ENCODE measurements around the gene UFC1.

Gene UFC1

GRCh38 chr1:161196111-161196510, 42.3 kb downstream of the UFC1 start:
- no peak overlapping the region for H3K9ac ChIP-seq (ENCODE audit: low read depth, low read length)

GRCh38 chr1:161196521-161197451, 43.0 kb downstream of the UFC1 start:
- Histone ChIP-seq H3K4me3 (ENCODE audit: low read length) (peak overlapping the region; percentile 51; the same call in 1 of the 2 replicates), H3K4me1 (ENCODE audit: insufficient read depth, low read length) (peaks cover 55% of the 10 kb centered on the region), H3K27ac (ENCODE audit: low read depth, low read length) (peak overlapping the region; percentile 64), H3K9me3 (ENCODE audit: insufficient read depth, low read depth, low read length) (no peaks in the 10 kb centered on the region), H3K36me3 (ENCODE audit: insufficient read depth, low read length) (peaks cover 22% of the 10 kb centered on the region; the same call in 1 of the 2 replicates), H3K9ac (ENCODE audit: low read depth, low read length) (peak overlapping the region; percentile 42), H3K27me3 (ENCODE audit: insufficient read depth, low read length) (no peaks in the 10 kb centered on the region)
- WGBS, result 78% methylated on average over 27 of the region's 27 CpGs

More at GRCh38 chr1:161196111-161196510, 42.3 kb downstream of the UFC1 start:
- no peaks in the 10 kb centered on the region for H3K9me3 ChIP-seq (ENCODE audit: insufficient read depth, low read depth, low read length)
- no peaks in the 10 kb centered on the region for H3K27me3 ChIP-seq (ENCODE audit: insufficient read depth, low read length)
- H3K4me1 ChIP-seq (ENCODE audit: insufficient read depth, low read length), result peaks cover 48% of the 10 kb centered on the region
- H3K27ac ChIP-seq (ENCODE audit: low read depth, low read length), result no peak overlapping the region
- peaks cover 28% of the 10 kb centered on the region; the same call in 1 of the 2 replicates for H3K36me3 ChIP-seq (ENCODE audit: insufficient read depth, low read length)
- WGBS, result 96% methylated on average over 7 of the region's 7 CpGs
- H3K4me3 ChIP-seq (ENCODE audit: low read length), result no peak overlapping the region

- peak overlapping the region; percentile 51 for H3K4me3 ChIP-seq (ENCODE audit: low read length)
- H3K36me3 ChIP-seq (ENCODE audit: insufficient read depth, low read length), result peaks cover 17% of the 10 kb centered on the region; the same call in 1 of the 2 replicates
- 88% methylated on average over 11 of the region's 11 CpGs for WGBS
- H3K9me3 ChIP-seq (ENCODE audit: insufficient read depth, low read depth, low read length), result no peaks in the 10 kb centered on the region
- no peak overlapping the region for H3K27ac ChIP-seq (ENCODE audit: low read depth, low read length)
- peak overlapping the region; percentile 42 for H3K9ac ChIP-seq (ENCODE audit: low read depth, low read length)
- H3K4me1 ChIP-seq (ENCODE audit: insufficient read depth, low read length), result peaks cover 56% of the 10 kb centered on the region
- no peaks in the 10 kb centered on the region for H3K27me3 ChIP-seq (ENCODE audit: insufficient read depth, low read length)
These were observed 43.9 kb downstream of the UFC1 start for GRCh38 chr1:161197560-161198193.

GRCh38 chr1:161198194-161198896, 44.6 kb downstream of the UFC1 start:
- Histone ChIP-seq H3K9ac (ENCODE audit: low read depth, low read length) (peak overlapping the region; percentile 42), H3K36me3 (ENCODE audit: insufficient read depth, low read length) (peaks cover 16% of the 10 kb centered on the region), H3K4me1 (ENCODE audit: insufficient read depth, low read length) (peaks cover 56% of the 10 kb centered on the region), H3K4me3 (ENCODE audit: low read length) (peak overlapping the region; percentile 51), H3K27ac (ENCODE audit: low read depth, low read length) (peak overlapping the region; percentile 72), H3K27me3 (ENCODE audit: insufficient read depth, low read length) (no peaks in the 10 kb centered on the region), H3K9me3 (ENCODE audit: insufficient read depth, low read depth, low read length) (no peaks in the 10 kb centered on the region)
- WGBS, result 31% methylated on average over 20 of the region's 20 CpGs

- H3K27ac ChIP-seq (ENCODE audit: low read depth, low read length), result peak within 1 kb of the TSS; percentile 95
- peaks cover 56% of the 10 kb centered on the region for H3K4me1 ChIP-seq (ENCODE audit: insufficient read depth, low read length)
These were observed 45.2 kb downstream of the UFC1 start, which contains the start of gene ADAMTS4 for GRCh38 chr1:161198897-161199431. Gene ADAMTS4, minus strand, starts transcription at chr1:161199054. Its CDS starts 427 bp downstream, at chr1:161198627.

GRCh38 chr1:161199506-161200139, 45.8 kb downstream of the UFC1 start:
- Histone ChIP-seq H3K27me3 (ENCODE audit: insufficient read depth, low read length) (no peaks in the 10 kb centered on the region), H3K4me1 (ENCODE audit: insufficient read depth, low read length) (peaks cover 56% of the 10 kb centered on the region), H3K9me3 (ENCODE audit: insufficient read depth, low read depth, low read length) (no peaks in the 10 kb centered on the region), H3K36me3 (ENCODE audit: insufficient read depth, low read length) (peaks cover 24% of the 10 kb centered on the region), H3K4me3 (ENCODE audit: low read length) (peak overlapping the region; percentile 51), H3K9ac (ENCODE audit: low read depth, low read length) (peak overlapping the region; percentile 14; the same call in 1 of the 2 replicates), H3K27ac (ENCODE audit: low read depth, low read length) (peak overlapping the region; percentile 95; the same call in 1 of the 2 replicates)
- 63% methylated on average over 5 of the region's 5 CpGs for WGBS

More at GRCh38 chr1:161198897-161199431, 45.2 kb downstream of the UFC1 start, which contains the start of gene ADAMTS4:
- H3K36me3 ChIP-seq (ENCODE audit: insufficient read depth, low read length), result peaks cover 20% of the 10 kb centered on the region
- H3K9me3 ChIP-seq (ENCODE audit: insufficient read depth, low read depth, low read length), result no peaks in the 10 kb centered on the region
- peak within 1 kb of the TSS; percentile 42 for H3K9ac ChIP-seq (ENCODE audit: low read depth, low read length)
- H3K4me3 ChIP-seq (ENCODE audit: low read length), result peak within 1 kb of the TSS; percentile 51
- 51% methylated on average over 11 of the region's 11 CpGs for WGBS
- no peaks in the 10 kb centered on the region for H3K27me3 ChIP-seq (ENCODE audit: insufficient read depth, low read length)

DNA sequence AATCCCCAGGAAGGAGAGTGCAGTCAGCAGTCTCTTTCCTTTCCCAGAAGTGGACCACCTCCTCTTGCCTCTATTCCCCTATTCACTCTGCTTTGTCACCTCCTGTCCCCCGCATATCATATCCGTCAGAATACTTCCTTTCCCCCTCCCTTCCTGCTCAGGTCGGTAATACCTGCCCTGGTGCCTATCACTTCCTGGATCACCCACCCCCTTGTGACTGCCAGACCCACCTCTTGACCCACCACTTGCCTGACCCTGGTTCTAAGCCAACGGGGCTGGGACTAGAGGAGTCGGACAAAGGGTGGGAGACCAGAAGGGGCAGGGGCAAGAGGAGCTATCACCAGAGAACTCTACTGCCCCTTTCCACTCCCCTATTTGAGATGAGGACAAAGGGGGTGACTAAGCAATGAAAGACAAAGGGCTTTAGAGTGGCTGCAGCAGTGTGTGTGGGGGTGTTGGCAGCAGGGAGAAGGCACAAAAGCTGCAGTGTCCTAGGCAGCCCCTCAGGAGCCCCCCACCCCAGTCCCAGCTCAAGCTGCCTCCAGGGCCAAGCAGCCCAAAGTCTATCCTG, 46.7 kb downstream of the UFC1 start:
- Histone ChIP-seq H3K9me3 (ENCODE audit: insufficient read depth, low read depth, low read length) (no peaks in the 10 kb centered on the region), H3K27me3 (ENCODE audit: insufficient read depth, low read length) (no peaks in the 10 kb centered on the region), H3K27ac (ENCODE audit: low read depth, low read length) (peak overlapping the region; percentile 95), H3K9ac (ENCODE audit: low read depth, low read length) (peak overlapping the region; percentile 75), H3K4me1 (ENCODE audit: insufficient read depth, low read length) (peaks cover 56% of the 10 kb centered on the region), H3K4me3 (ENCODE audit: low read length) (no peak overlapping the region), H3K36me3 (ENCODE audit: insufficient read depth, low read length) (peaks cover 20% of the 10 kb centered on the region)
- WGBS, result 54% methylated on average over 3 of the region's 5 CpGs

DNA sequence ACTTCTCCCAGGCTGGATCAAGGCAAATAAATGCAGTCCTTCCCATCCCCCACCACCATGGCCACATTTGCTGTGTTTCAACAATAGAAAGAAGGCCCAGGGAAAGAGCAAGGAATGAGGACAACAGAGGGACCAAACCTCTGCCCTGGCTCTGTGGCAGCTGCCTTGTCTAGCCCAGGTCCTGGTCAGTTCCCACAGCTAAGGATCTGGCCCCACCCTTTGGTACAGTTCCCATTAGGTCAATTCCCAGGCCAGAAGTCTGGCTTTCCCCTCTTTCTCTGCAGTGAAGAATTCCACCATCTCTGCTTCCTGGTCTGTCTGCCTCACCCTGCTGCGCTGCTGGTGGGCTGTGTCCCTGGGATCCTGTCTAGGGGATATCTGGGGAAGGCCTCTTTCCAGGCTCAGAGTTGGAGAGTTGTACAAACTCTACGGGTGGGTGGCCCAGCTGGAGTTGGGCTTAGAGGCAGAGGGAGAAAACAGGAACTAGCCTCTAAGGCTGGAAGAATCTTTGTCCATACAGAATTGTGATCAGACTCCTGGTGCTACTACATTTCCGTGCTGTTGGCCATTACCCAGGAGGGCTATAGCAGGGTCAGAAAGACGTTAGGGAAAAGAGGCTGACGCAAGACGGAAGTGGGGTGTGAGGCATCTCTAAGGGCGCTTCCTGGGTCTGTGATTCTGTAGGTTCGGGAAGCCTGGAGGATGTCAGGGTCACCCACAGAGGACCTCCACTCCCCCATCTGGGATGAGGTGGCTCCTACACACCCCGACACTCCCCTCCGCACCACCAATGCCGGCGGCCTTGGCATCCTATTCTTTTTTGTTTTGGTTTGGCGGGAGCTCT, 47.4 kb downstream of the UFC1 start:
- peak overlapping the region; percentile 95 for H3K27ac ChIP-seq (ENCODE audit: low read depth, low read length)
- H3K9me3 ChIP-seq (ENCODE audit: insufficient read depth, low read depth, low read length), result no peaks in the 10 kb centered on the region
- peak overlapping the region; percentile 75 for H3K9ac ChIP-seq (ENCODE audit: low read depth, low read length)
- peak overlapping the region; percentile 86 for H3K4me3 ChIP-seq (ENCODE audit: low read length)
- WGBS, result 82% methylated on average over 13 of the region's 13 CpGs
- no peaks in the 10 kb centered on the region for H3K27me3 ChIP-seq (ENCODE audit: insufficient read depth, low read length)
- peaks cover 25% of the 10 kb centered on the region for H3K36me3 ChIP-seq (ENCODE audit: insufficient read depth, low read length)
- peaks cover 56% of the 10 kb centered on the region for H3K4me1 ChIP-seq (ENCODE audit: insufficient read depth, low read length)

DNA sequence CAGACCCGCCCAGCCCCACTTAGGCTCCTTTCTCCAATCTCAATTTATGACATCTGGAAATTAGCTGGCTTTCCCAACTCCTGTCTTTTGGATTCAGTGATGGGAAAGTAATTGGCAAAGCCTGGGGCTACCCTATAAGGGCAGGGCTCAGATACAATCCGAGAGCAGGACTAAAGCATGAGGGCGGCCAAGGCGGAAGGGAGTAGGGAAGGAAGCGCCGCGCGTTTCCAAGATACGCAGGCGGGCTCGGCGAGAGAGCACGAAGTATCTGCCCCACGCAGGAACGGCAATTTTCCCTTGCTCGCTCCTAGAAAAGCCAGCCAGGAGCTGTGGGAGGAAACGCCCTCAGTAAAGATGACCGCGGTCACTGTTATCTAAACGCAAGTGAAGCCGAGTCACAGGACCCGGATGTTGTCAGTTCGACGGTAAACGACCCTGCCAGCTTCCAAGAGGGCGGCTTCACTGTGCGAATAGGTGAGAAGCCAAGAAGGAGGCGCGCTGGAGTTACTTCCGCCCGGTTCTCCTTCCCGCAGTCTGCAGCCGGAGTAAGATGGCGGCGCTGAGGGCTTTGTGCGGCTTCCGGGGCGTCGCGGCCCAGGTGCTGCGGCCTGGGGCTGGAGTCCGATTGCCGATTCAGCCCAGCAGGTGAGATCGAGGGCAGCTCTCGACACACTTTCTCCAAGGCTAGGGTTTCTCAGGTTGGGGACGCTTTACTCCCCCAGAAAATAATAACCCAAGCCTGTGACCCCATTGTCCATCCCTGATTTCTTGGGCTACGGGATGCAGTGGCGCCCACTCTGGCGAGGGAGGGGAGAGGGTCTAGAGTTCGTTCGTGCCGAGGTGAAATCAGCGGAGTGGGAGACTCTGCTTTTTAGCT, 48.3 kb downstream of the UFC1 start, which contains the start of gene NDUFS2:
Gene NDUFS2 (plus strand): TSS at position 532 of the 877 bp plus-strand sequence. CDS start 19 bp downstream, at position 551.
- H3K36me3 ChIP-seq (ENCODE audit: insufficient read depth, low read length), result peaks cover 34% of the 10 kb centered on the region
- 5% methylated on average over 53 of the region's 53 CpGs for WGBS
- H3K9ac ChIP-seq (ENCODE audit: low read depth, low read length), result peak within 1 kb of the TSS; percentile 95
- peak within 1 kb of the TSS; percentile 95 for H3K27ac ChIP-seq (ENCODE audit: low read depth, low read length)
- H3K4me1 ChIP-seq (ENCODE audit: insufficient read depth, low read length), result peaks cover 47% of the 10 kb centered on the region
- H3K27me3 ChIP-seq (ENCODE audit: insufficient read depth, low read length), result no peaks in the 10 kb centered on the region
- H3K9me3 ChIP-seq (ENCODE audit: insufficient read depth, low read depth, low read length), result no peaks in the 10 kb centered on the region
- H3K4me3 ChIP-seq (ENCODE audit: low read length), result peak within 1 kb of the TSS; percentile 86
